ENCODE results near the gene WNT7B.

WNT7B gene

DNA sequence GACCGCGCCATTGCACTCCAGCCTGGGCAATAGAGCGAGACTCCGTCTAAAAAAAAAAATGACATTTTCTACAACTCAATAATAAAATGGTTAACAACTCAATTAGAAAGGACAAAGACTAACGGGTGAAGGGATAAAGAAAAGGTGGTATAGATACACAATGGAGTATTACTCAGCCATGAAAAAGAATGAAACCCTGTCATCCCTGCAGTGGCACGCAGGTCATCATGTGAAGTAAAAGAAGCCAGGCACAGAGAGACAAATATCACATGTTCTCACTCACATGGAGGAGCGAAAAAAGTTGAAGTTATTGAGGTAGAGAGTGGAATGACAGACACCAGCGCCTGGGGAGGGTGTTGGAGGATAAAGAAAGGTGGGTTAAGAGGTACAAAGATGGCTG, 39.0 kb downstream of the WNT7B start:
- Histone ChIP-seq H3K27ac (ENCODE audit: low read length) (no peak overlapping the region), H3K27me3 (ENCODE audit: control insufficient read depth, insufficient read depth, low read length) (no peaks in the 10 kb centered on the region), H3K4me3 (ENCODE audit: low read length) (no peak overlapping the region), H3K4me1 (ENCODE audit: control insufficient read depth, insufficient read depth, low read length) (no peaks in the 10 kb centered on the region), H3K36me3 (ENCODE audit: control insufficient read depth, insufficient read depth, low read length) (no peaks in the 10 kb centered on the region; the same call in 1 of the 2 replicates), H3K9me3 (ENCODE audit: control insufficient read depth, insufficient read depth, low read length) (no peaks in the 10 kb centered on the region)
- DNase-seq (ENCODE audit: low read depth, low spot score): no peak
- no CpG with 5 or more reads among the region's 8 CpGs for WGBS (ENCODE audit: insufficient coverage, insufficient read length)

DNA sequence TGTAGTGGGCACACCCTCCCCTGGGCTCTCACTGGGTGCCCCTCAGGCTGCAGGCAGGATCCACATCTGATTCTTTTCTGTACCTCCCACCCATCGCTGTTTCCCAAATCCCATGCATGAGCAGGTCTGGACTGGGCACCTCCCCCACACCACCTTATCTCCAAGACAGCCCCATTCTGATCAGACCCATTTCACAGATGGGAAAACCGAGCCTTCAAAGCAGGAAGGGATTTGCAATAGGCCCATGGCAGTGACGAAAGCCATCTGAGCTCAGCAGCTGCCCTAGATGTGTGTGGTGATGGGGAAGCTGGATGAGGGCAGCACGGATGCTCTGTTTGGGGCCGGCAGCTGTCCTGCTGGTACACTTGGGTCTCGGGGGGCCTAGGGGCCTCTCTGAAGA, 41.4 kb downstream of the WNT7B start:
- Histone ChIP-seq H3K4me3 (ENCODE audit: low read length) (no peak overlapping the region), H3K4me1 (ENCODE audit: control insufficient read depth, insufficient read depth, low read length) (no peaks in the 10 kb centered on the region), H3K36me3 (ENCODE audit: control insufficient read depth, insufficient read depth, low read length) (no peaks in the 10 kb centered on the region; the same call in 1 of the 2 replicates), H3K27me3 (ENCODE audit: control insufficient read depth, insufficient read depth, low read length) (no peaks in the 10 kb centered on the region), H3K27ac (ENCODE audit: low read length) (no peak overlapping the region), H3K9me3 (ENCODE audit: control insufficient read depth, insufficient read depth, low read length) (no peaks in the 10 kb centered on the region)
- DNase-seq (ENCODE audit: low read depth, low spot score): no peak
- WGBS (ENCODE audit: insufficient coverage, insufficient read length): no CpG with 5 or more reads among the region's 6 CpGs

DNA sequence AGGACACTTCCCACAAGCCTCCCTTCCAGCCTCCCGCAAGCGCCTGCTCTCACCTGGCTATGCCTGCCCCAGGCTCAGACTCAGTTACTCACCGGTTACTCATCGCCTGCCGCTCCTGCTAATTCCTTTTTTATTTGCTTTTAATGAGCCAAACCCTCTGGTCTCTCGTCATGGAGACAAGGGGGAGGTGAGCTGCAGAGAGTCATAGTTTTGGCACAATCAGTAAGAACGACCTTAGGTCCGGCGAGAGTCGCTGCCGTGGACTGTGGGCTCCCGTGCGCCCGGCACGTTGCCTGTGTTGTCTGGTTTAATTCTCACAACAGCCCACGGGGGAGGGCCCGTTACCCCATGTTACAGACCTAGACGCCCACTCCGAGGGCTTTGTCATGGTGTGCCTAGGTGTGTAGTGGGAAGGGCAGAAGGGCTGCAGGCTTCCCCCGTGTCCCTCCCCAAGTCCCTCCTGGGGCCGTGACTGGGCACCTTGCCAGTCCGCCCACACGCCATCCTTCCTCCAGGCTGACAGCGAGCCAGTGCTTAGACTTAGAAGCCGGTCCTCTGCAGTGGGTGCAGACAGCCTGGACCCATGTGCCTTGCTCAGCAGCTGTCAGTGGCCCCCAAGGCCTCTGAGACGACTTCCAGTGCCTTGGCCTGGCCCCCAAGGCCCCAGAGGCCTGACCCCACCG, 42.2 kb downstream of the WNT7B start:
- no peak overlapping the region for H3K27ac ChIP-seq (ENCODE audit: low read length)
- no peaks in the 10 kb centered on the region for H3K27me3 ChIP-seq (ENCODE audit: control insufficient read depth, insufficient read depth, low read length)
- WGBS (ENCODE audit: insufficient coverage, insufficient read length): no CpG with 5 or more reads among the region's 27 CpGs
- DNase-seq (ENCODE audit: low read depth, low spot score): no peak
- H3K9me3 ChIP-seq (ENCODE audit: control insufficient read depth, insufficient read depth, low read length): no peaks in the 10 kb centered on the region
- H3K4me1 ChIP-seq (ENCODE audit: control insufficient read depth, insufficient read depth, low read length): no peaks in the 10 kb centered on the region
- H3K4me3 ChIP-seq (ENCODE audit: low read length): no peak overlapping the region
- no peaks in the 10 kb centered on the region; the same call in 1 of the 2 replicates for H3K36me3 ChIP-seq (ENCODE audit: control insufficient read depth, insufficient read depth, low read length)

DNA sequence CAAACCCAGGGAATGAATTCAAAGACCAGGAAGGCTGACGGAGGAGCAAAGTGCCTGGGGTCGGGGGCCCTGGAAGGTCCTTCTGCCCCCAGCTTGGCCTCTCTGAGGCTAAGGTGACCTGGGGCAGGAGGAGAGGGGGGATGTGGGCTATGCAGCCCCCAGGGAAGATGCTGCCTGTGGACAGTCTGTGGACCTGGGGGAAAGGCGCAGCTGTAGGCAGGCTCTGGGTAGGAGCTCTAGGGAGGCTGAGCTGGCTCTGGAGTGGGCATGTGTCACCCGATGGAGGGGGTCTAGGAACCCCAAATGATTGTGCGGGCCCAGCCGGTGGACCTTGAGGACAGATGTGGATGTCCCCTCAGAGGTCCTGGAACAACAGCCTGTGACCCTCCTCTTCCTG, 42.8 kb downstream of the WNT7B start:
- Histone ChIP-seq H3K27ac (ENCODE audit: low read length) (no peak overlapping the region), H3K4me3 (ENCODE audit: low read length) (no peak overlapping the region), H3K27me3 (ENCODE audit: control insufficient read depth, insufficient read depth, low read length) (no peaks in the 10 kb centered on the region), H3K36me3 (ENCODE audit: control insufficient read depth, insufficient read depth, low read length) (no peaks in the 10 kb centered on the region; the same call in 1 of the 2 replicates), H3K9me3 (ENCODE audit: control insufficient read depth, insufficient read depth, low read length) (no peaks in the 10 kb centered on the region), H3K4me1 (ENCODE audit: control insufficient read depth, insufficient read depth, low read length) (no peaks in the 10 kb centered on the region)
- WGBS (ENCODE audit: insufficient coverage, insufficient read length): no CpG with 5 or more reads among the region's 6 CpGs
- no peak for DNase-seq (ENCODE audit: low read depth, low spot score)

DNA sequence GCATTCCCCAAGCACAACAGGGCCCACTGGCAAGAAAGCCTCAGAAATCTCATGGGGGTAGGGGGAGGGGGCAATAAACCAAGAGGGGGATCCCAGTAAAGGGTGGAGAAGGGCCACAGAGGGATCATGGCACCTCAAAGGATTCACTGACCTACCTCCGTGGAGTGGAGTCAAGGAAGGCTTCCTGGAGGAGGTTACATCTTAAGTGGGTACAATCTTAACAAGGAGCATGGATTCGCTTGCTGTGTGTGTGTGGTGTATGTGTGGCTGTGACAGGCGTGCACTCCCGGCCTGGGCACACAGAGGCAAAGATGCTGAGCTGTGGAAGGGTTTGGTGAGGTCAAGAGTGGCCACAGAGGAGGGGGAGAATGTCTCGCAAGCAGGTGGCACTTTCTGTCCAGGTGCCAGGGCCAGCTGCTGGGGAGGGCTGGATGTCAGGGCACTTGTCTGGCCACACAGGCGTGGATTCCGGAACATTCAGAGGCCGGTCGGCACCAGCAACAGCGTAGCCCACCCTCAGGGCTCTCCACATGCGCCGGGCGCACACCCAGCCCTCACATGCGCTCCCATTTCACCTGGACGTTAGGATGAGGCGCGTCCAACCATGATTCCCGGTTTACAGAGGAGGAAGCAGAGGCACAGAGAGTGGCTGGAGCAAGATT, 43.3 kb downstream of the WNT7B start:
- WGBS (ENCODE audit: insufficient coverage, insufficient read length): no CpG with 5 or more reads among the region's 18 CpGs
- H3K27me3 ChIP-seq (ENCODE audit: control insufficient read depth, insufficient read depth, low read length): no peaks in the 10 kb centered on the region
- no peaks in the 10 kb centered on the region for H3K9me3 ChIP-seq (ENCODE audit: control insufficient read depth, insufficient read depth, low read length)
- H3K36me3 ChIP-seq (ENCODE audit: control insufficient read depth, insufficient read depth, low read length): no peaks in the 10 kb centered on the region; the same call in 1 of the 2 replicates
- DNase-seq (ENCODE audit: low read depth, low spot score): no peak
- no peak overlapping the region for H3K4me3 ChIP-seq (ENCODE audit: low read length)
- no peak overlapping the region for H3K27ac ChIP-seq (ENCODE audit: low read length)
- H3K4me1 ChIP-seq (ENCODE audit: control insufficient read depth, insufficient read depth, low read length): no peaks in the 10 kb centered on the region

DNA sequence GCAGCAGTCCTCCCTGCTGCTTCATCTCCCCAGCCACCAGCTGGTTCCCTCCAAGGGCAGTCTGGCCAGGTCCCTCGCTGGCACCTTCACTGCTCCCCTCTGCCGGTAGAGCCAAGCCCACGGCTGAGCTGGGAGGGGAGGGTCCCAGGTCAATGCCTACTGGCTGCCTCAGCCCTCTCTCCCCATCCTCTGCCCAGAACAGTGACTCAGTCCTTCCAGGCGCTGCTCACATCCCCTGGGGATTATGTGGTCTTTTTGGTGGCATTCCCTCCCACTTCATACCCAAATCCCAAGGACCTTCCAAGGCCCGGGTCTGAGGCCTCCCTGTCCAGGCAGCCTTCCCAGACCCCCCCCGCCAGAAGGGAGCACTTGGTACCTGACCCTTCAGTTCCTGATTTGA, 44.9 kb downstream of the WNT7B start:
- H3K27ac ChIP-seq (ENCODE audit: low read length): no peak overlapping the region
- no peaks in the 10 kb centered on the region for H3K4me1 ChIP-seq (ENCODE audit: control insufficient read depth, insufficient read depth, low read length)
- no CpG with 5 or more reads among the region's 6 CpGs for WGBS (ENCODE audit: insufficient coverage, insufficient read length)
- H3K36me3 ChIP-seq (ENCODE audit: control insufficient read depth, insufficient read depth, low read length): no peaks in the 10 kb centered on the region; the same call in 1 of the 2 replicates
- H3K4me3 ChIP-seq (ENCODE audit: low read length): no peak overlapping the region
- no peaks in the 10 kb centered on the region for H3K9me3 ChIP-seq (ENCODE audit: control insufficient read depth, insufficient read depth, low read length)
- no peaks in the 10 kb centered on the region for H3K27me3 ChIP-seq (ENCODE audit: control insufficient read depth, insufficient read depth, low read length)
- no peak for DNase-seq (ENCODE audit: low read depth, low spot score)

DNA sequence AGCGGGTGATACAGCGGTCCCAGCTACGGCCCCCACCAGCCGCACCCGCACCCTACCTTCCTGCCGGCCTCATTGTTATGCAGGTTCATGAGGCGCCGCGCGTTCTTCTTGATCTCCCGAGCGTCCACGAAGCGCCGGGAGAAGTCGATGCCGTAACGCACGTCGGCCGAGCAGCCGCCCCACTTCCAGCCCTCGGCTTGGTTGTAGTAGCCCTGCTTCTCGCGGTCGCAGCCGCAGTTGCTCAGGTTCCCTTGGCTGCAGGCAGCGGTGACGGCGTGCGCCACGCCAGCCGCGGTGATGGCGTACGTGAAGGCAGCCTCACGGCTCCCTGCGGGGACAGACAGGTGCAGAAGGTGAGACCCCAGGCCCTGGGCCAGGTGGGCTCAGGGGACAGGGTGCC, 45.9 kb downstream of the WNT7B start:
- H3K4me1 ChIP-seq (ENCODE audit: control insufficient read depth, insufficient read depth, low read length): no peaks in the 10 kb centered on the region
- H3K9me3 ChIP-seq (ENCODE audit: control insufficient read depth, insufficient read depth, low read length): no peaks in the 10 kb centered on the region
- no peak for DNase-seq (ENCODE audit: low read depth, low spot score)
- no peak overlapping the region for H3K4me3 ChIP-seq (ENCODE audit: low read length)
- no peaks in the 10 kb centered on the region; the same call in 1 of the 2 replicates for H3K36me3 ChIP-seq (ENCODE audit: control insufficient read depth, insufficient read depth, low read length)
- H3K27me3 ChIP-seq (ENCODE audit: control insufficient read depth, insufficient read depth, low read length): no peaks in the 10 kb centered on the region
- no CpG with 5 or more reads among the region's 38 CpGs for WGBS (ENCODE audit: insufficient coverage, insufficient read length)
- H3K27ac ChIP-seq (ENCODE audit: low read length): no peak overlapping the region

DNA sequence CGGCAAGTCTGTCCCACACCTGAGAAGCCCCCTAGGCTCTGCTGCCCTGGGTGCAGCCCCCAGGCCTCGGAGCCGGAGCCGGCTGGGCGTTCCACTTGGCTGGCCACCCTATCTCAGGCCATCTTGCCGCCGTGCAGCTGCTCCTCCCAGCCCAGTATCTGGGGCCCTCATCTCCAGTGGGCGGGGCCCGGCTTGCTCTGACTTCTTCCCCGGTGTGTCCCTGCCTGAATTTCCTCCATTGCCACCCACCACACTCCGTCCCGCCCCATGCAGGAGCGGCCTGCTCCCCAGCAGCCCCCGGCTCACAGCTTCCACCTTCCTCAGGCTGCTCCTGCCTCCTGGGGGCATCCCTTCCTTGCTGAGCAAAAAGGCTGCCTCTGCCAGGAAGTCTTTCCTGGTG, 46.6 kb downstream of the WNT7B start:
- Histone ChIP-seq H3K36me3 (ENCODE audit: control insufficient read depth, insufficient read depth, low read length) (no peaks in the 10 kb centered on the region; the same call in 1 of the 2 replicates), H3K4me3 (ENCODE audit: low read length) (no peak overlapping the region), H3K9me3 (ENCODE audit: control insufficient read depth, insufficient read depth, low read length) (no peaks in the 10 kb centered on the region), H3K4me1 (ENCODE audit: control insufficient read depth, insufficient read depth, low read length) (no peaks in the 10 kb centered on the region), H3K27ac (ENCODE audit: low read length) (no peak overlapping the region), H3K27me3 (ENCODE audit: control insufficient read depth, insufficient read depth, low read length) (no peaks in the 10 kb centered on the region)
- no peak for DNase-seq (ENCODE audit: low read depth, low spot score)
- no CpG with 5 or more reads among the region's 14 CpGs for WGBS (ENCODE audit: insufficient coverage, insufficient read length)

DNA sequence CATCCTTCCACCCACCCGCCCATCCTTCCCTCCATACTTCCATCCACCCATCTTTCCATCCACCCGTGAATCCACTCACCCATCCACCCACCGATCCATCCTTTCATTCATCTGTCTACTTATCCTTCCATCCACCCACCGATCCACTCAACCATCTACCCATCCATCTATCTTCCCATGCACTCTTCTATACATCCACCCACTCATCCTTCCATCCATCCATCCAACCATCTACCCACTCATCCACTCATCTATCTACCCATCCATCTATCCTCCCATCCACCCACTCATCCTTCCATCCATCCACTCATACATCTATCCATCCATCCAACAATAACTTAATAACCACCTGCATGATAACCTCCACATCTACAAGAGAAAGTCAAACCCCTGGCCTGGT, 47.3 kb downstream of the WNT7B start:
- no peak for DNase-seq (ENCODE audit: low read depth, low spot score)
- Histone ChIP-seq H3K4me3 (ENCODE audit: low read length) (no peak overlapping the region), H3K9me3 (ENCODE audit: control insufficient read depth, insufficient read depth, low read length) (no peaks in the 10 kb centered on the region), H3K27me3 (ENCODE audit: control insufficient read depth, insufficient read depth, low read length) (no peaks in the 10 kb centered on the region), H3K27ac (ENCODE audit: low read length) (no peak overlapping the region), H3K4me1 (ENCODE audit: control insufficient read depth, insufficient read depth, low read length) (no peaks in the 10 kb centered on the region), H3K36me3 (ENCODE audit: control insufficient read depth, insufficient read depth, low read length) (no peaks in the 10 kb centered on the region)
- whole genome bisulfite sequencing (ENCODE audit: insufficient coverage, insufficient read length): 100% methylated on average over 3 of the region's 4 CpGs

DNA sequence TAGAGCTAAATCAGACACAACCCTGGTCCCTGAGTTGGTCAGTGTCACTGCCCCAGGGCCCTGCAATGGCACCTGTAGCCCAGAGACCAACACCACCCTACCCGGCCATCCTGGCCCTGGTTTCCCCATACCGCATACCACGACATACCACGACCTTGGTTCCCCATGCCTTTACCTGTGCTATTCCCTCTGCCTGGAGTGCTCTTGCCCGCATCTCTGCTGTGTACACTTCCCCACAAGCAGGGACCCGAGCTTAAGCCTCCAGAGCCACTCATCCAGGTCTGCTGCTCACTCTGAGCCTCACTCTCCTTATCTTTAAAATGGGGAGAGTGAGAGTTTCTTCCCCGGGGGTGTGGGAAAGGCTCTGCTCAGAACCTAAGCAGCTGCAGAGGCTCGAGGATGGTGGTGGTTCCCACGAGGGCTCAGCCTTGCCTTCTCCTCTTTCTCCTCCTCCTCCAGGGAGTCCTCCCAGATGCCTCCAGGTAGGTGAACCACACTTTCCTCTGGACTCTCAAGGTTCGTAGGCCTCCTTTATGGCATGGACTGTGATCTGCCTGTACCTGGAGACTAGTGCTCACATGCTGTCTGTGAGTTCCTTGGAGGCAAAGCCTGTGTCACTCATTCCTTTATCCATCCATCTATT, 48.1 kb downstream of the WNT7B start:
- Histone ChIP-seq H3K36me3 (ENCODE audit: control insufficient read depth, insufficient read depth, low read length) (no peaks in the 10 kb centered on the region), H3K4me1 (ENCODE audit: control insufficient read depth, insufficient read depth, low read length) (no peaks in the 10 kb centered on the region), H3K4me3 (ENCODE audit: low read length) (no peak overlapping the region), H3K9me3 (ENCODE audit: control insufficient read depth, insufficient read depth, low read length) (no peaks in the 10 kb centered on the region), H3K27ac (ENCODE audit: low read length) (no peak overlapping the region), H3K27me3 (ENCODE audit: control insufficient read depth, insufficient read depth, low read length) (no peaks in the 10 kb centered on the region)
- WGBS (ENCODE audit: insufficient coverage, insufficient read length): no CpG with 5 or more reads among the region's 10 CpGs
- no peak for DNase-seq (ENCODE audit: low read depth, low spot score)
